Stimulated activated CD4-positive, alpha-beta T cell treated with anti-CD3 and anti-CD28 coated beads, Interleukin-15, amount 100 ng/mL, for 24 hours (primary cell): ENCODE results near the gene NUDT16L1.

Experiments
- DNase-seq: peaks from one replicate; pipeline ENCODE4 v3.0.0-alpha.2; 2020

The NUDT16L1 gene

DNA sequence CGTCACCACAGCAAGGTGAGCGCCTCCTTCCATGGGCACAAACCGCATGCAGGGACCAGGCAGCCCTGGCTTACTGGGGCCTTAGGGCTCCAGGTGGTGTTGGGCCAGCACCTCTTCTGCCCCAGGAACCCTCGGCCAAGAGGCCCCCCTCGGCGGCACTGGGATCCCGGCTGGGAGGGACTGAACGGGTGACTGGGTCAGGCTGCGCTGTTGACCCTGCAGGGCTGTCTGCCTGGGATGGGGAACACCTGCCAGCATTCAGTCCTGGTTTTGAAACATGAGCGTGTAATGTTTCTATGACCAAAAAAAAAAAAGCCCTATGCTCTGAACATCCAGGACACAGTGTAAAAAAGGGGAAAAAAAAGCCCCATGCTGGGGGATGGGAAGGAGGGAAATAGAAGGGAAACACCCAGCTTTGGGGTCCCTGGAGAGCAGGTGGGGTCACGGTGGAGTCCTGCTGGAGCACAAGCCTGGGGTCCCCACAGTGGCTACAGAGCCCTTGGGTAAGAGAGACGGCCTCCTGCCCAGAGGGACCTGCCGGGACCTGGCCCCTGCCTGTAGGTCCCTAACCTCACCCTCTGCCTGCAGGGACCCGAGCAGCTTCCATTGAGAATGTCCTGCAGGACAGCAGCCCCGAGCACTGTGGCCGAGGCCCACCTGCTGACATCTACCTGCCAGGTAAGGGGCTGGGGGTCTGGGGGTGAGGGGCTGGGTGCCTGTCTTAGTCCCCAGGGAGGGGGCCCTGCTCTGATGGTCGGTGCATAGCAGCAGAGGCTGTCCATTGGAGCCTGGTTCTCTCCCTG, 9.9 kb upstream of the NUDT16L1 start:
- no peak for DNase-seq

DNA sequence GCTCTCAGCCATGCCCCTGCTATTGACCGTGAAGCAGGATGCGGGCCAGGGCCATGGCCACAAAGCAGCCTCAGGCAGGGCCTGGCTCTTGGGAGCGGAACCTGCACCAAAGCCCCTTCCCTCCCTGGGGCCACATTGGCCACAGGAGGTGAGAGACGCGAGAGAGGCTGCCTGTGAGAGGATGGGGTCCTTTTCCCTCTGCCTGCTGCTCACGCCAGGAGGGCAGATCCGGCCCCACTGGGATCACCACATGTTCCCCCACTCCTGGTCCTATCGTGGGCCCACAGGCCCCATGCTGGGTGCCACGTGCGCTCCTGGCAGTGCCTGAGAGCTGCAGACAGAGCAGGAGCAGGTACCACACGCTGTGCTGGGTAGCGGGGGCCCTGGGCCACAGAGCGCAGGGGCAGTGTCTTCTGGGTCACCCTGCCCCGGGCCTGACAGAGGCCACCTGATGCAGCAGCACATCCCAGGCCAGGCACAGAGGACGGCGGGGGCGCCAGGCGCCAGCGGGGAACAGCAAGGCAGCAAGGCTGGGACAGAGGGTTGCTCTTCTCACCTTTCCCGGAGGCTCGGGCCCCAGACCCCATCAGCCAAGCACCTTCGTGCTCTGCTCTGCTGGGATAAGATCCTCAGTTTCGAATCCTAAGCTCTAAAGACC, 9.2 kb upstream of the NUDT16L1 start:
- no peak for DNase-seq

DNA sequence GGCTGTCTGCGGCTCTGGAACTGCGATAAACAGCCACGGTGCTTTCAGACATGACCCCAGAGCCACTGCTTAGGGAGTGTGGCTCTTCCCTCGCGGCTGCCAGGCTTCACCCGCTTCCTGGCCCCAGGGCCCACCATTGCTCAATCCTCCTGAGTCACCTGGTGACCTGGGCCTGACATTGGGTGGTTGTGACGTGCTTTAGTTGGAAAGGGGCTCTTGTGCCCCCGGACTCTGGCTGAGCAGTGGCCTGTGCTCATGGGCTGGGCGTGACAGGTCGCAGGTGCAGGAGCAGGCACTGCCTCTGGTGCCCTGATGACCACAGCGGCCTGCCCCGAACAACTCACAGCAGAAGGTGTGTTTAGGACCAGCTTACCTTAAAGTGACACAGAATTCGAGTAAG, 8.6 kb upstream of the NUDT16L1 start:
- DNase-seq: no peak

DNA sequence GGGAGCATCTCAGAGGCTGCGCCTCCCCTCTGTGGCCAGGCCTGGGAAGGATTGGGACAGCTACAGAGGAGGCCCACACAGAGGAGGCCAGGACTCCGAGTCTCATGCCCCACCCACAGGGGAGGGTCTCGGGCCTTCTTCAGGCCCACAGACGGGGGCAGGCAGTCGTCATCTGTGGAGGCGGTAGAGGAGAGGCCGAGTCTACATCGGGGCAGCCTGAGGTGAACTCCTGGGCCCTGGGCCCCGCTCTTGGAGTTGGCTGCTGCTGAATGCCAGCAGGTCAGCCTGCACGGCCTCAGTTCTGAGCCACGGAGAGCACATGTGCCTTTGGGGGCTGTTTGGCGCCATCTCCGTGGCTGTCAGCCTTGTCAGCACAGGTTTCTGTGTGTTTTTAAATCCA, 8.1 kb upstream of the NUDT16L1 start:
- no peak for DNase-seq

DNA sequence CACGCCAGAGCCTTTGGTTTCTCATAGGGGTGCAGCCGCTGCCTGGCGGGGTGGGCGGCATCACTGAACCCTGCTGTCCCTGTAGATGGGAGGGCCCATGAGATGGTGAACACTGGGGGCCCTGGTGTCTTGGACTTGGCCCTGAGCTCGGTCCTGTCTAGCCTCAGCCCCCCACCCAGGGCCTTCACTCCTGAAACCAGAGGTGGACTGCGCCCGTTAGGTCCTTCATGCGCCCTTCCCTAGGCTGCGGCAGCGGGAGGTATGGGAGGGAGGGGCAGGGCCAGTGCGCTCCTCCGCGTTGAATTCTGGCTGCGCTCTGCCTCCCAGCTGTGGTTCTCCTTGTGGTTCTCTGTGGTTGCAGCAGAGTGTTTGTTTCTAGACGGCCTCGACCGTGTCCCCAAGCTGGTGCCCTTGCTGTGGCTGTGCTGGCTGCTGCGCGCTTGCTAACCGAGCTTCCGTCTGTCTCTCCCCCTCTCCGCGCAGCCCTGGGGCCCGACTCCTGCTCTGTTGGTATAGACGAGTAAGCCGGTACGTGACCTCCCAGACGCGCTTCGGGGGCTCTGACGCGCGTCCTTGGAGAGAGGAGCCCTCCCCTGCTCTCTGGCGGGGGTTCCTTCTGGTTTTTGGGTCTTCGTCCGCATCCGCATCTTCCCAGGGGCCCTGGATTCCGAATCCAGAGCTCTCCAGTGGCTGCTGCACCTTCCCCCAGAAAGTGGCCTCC, 7.4 kb upstream of the NUDT16L1 start:
- DNase-seq: no peak

DNA sequence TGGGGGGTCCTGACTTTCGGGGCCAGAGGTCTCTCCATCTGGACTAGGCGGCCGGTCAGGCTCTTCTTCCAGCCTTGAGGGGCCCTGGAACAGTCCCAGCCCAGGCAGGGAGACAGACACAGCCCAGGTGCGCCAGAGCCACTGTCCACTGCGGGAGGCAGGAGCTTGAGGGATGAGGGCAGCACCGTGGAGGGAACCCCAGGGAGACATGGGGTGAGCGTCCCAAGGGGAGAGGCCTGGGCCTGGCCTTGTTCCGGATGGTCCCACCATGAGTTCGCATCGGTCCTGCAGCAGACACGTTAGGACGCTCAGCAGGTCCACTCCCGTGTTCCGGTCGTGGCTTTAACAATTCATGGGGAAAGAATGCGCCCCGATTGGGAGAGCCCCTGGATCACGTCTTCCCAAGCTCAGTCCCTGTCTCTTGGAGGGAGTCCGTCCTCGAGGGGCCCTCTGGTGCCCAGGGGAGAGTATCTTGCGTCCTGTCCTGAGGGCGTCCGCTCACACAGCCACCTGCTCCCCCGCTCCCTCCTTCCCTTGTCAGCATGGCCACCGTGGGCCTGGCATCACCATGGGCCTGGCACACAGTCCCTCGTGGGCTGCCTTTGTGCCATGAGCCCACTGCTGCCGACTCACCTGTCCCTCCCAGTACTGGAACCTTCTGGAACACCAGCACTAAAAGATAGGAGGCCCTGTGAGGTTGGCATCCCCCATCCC, 6.7 kb upstream of the NUDT16L1 start:
- DNase-seq: no peak

DNA sequence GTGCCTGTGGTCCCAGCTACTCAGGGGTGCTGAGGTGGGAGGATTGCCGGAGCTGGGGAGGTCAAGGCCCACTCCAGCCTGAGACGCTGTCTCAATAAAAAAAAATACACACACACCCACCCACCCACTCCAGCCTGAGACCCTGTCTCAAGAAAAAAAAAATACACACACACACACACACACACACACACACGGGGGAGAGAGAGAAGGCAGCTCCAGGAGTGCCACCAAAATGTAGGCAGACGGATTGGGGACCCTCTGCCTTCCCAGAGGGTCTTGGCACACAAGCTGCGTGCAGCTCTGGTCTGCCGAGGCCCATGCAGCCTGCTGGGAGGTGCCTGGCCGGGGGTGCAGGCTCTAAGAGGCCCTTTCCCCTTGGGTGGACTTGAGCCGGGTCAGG, 5.9 kb upstream of the NUDT16L1 start:
- DNase-seq: no peak

DNA sequence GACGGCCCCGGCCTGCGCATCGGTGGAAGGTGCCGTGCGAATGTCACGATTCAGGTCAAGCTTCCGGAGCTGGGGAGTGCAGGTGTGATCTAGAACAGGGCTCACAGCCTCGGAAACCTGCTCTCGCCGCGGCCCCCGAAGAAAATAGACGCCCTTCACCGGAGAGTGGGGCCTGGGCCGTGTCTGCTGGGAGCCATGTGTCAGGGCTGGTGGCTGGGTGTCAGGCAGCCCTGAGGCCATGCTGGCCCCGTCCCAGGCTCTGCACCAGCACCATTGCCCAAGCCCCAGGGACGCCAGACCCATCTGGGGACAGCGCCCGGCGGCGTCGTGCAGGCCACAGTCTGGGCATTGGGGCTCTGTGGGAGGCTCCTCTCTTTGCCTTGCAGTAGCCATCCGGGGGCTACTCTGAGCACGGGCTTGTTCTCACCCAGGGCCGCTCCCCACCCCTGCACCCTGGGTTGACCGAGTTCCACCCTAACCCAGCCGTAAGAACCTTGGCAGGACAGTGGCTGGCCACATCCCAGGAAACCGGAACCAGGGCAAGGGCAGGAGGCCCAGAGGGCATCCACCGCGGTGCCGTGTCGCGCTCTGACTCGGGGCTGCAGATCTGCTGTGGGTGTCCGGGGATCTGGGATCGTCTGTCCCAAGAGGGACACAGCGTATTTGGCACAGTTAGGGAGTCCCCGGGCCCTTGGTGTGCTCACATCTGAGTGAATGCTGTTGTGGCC, 5.3 kb upstream of the NUDT16L1 start:
- DNase-seq: no peak

DNA sequence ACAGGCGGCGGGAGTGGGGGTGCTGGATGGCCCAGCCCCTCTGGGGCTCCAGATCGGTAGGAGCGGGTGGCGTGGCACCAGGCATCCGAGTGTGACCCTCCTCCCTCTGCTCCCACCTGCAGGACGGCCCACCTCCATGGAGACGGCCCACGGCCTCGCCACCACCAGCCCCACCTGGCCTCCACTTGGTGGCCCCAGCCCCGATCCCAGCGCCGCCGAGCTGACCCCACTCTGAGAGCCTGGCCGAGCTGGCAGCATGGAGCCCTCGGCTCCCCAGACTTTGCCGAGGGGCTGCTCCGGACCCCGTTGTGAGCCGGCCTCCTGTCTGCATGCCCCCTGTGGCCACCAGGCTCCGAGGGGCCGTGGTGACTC, 4.7 kb upstream of the NUDT16L1 start:
- no peak for DNase-seq

DNA sequence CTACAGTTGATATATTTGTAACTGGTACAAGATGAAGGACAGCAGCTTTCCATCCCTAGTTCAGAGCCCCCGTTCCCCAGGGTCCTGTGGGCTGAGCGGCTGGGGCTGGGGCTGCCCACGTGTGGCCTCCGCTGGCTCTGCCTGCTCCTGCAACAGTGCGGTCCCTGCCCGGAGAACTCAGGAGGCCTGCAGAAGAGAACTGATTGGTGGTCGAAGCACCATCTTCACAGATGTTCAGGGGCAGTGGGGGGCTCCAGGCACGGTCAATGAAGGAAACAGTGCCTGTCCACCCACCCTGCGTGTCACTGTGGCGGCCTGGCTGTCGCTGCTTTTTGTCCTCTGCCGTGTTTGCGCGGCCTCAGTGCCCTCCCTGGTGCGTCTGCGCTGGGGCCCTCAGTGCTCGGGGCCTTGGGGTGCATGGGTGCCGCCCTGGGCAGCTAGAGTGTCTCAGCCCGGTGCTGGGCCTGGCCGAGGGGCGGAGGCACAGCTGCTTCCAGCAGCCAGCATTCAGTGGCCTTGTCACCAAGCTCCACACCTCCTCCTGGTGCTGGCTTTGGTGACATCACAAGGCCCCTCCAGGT, 4.2 kb upstream of the NUDT16L1 start:
- DNase-seq: no peak

DNA sequence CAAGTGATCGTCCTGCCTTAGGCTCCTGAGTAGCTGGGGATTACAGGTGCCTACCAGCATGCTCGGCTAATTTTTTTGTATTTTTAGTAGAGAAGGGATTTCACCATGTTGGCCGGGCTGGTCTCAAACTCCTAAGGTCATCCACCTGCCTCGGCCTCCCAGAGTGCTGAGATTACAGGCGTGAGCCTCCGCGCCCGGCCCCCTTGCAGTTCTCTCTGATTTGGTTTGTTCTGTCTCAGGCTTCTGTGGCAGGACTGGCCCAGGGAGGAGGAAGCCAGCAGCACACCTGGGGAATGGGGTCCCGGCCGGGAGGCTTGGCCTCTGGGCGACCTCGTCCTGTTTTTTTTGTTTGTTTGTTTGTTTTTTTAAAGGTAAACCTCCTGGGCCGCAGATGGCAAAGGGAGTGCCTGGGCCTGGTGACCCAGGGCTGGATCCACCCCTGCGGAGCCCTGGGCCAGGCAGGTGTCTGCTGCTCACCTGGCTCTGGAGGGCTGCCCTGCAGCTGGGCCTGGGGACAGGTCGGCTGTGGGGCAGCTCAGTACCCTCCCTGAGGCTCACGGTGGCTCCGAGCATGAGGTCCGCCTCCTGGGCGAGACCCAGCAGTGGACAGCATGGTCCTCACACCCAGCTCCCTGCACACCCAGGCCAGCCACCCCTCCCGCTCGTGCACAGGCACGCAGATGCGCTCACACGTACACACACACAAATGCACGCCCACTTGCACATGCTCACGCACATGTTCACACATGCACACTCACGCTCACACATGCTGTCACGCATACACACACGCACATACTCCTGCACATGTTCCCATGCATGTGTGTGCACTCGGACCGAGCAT, 3.3 kb upstream of the NUDT16L1 start:
- no peak for DNase-seq

DNA sequence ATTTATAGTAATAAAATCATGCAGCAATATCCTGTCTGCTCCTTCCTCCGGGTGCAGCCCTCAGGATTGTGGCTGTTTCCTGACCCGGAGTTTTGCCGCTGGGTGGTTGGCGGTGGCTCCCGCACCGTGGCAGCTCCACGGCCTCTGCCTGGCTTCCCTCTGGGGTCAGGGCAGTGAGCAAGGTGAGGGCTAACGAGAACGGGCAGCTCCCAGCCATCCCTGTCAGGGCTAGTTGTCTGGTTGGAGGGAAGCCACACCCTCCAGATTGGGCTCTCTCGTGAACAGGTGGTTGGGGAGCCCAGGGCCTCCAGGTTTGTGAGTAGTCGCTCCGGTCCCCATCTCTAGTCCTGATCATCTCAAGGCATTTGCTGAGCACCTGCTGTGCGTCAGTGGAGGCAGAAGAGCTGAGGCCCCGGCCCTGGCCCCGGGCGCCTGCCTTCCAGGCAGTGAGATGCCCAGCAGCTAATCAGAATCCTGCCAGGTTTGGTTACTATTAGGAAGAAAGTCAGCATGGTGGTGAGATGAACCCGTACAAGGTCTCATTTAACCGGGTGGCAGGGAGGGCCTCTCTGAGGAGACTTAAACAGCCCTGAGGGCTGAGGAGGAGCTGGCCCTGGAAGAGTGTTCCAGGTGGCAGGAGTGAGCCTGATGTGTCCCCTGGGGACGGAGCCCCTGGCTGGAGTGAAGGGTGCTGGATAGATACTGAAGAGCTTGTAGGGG, 2.3 kb upstream of the NUDT16L1 start:
- DNase-seq: no peak

DNA sequence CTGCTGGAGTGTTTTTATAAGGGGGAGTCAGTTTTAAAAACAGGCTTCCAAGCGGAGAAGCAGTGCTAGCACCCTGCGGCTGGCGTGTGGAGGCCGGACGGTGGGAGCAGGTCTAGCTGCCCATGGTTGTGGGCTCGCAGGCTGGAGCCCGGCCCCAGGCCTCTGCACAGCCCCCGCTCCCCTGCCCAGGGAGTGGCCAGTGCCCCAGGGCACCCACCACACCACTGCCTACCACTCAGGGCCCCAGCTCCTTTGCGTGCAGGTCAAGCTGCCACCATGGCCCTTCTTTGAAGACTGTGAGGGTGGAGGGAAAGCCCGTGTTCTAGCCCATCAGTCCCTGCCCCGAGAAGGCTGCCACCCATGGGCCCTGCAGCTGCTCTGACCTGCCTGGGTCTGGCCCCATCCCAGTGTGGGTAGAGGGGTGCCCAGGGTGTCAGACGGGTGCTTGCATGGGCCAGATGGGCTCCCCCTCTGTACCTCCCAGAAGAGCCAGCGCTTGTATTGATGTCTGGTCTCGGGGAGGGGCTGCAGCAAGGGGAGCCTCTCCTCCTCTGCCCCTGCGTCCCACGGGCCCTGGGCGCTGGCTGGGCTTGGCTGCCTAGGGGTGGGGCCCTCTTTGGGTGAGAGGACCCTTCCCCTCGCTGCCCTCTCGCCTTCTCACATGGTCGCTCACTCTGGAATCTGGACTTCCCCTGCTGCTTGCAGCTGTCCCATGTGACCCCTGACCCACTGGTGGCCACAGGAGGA, 1.5 kb upstream of the NUDT16L1 start:
- DNase-seq: no peak

DNA sequence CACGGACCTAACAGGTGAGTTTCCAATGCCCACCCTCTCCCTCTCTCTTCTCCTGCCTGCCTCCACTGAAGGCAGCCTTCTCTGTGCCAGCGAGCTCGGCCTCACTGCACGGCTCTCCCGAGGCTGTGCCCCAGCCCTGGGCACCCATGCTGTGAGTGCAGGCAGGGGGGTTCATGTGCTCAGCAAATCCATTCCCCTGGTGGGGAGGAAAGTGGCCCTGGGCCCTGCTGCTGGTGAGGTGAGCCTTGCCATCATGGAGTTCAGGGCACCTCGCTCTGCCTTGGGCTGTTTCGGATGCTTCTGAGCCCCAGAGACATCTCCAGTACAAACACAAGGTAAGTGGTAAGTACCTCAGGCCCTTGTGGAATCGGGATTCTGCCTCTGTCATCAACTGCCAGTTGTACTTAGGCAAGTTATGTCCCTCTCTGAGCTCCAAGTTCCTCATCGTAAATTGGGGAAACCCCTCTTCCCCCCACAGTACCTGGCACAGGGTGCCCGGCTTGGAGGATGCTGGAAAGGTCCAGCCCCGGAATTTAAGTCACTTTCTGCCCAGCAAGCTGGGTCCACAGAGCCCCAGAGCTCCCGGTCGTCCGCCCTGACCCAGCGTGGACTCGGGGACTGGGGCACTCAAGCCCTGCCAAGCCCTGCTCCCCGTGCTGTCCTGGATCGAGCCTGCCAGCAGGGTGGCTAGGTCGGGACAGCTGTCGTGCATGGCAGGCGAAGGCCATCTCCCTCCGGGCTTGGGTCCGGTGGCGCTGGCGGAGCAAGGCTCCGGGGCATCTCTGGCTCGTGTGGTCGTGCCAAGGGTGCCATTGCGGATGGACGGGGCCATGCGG, 684 bp upstream of the NUDT16L1 start:
- no peak for DNase-seq

DNA sequence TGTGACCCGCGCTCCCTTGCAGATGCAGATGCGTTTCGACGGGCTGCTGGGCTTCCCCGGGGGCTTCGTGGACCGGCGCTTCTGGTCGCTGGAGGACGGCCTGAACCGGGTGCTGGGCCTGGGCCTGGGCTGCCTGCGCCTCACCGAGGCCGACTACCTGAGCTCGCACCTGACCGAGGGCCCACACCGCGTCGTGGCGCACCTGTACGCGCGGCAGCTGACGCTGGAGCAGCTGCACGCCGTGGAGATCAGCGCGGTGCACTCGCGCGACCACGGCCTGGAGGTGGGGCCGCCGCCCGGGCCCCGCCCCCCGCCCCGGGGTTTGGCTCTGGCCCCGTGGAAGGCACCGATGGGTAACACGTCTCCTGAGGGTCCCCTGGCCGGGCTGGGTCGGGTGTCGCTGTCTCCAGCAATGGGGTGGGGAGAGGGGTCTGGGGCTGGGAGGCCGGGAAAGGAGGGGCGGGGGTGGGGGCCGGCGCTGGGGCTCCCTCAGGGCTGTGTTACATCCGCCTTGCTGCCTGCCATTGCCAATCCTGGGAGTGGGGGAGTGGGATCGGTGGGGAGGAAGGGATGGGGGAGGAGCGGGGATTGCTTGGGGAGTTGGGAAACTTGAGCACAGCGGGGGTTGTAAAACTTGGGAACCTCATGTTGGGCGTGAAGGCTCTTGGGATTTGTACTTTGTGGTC, 737 bp downstream of the NUDT16L1 start:
- peak; percentile 58 for DNase-seq

DNA sequence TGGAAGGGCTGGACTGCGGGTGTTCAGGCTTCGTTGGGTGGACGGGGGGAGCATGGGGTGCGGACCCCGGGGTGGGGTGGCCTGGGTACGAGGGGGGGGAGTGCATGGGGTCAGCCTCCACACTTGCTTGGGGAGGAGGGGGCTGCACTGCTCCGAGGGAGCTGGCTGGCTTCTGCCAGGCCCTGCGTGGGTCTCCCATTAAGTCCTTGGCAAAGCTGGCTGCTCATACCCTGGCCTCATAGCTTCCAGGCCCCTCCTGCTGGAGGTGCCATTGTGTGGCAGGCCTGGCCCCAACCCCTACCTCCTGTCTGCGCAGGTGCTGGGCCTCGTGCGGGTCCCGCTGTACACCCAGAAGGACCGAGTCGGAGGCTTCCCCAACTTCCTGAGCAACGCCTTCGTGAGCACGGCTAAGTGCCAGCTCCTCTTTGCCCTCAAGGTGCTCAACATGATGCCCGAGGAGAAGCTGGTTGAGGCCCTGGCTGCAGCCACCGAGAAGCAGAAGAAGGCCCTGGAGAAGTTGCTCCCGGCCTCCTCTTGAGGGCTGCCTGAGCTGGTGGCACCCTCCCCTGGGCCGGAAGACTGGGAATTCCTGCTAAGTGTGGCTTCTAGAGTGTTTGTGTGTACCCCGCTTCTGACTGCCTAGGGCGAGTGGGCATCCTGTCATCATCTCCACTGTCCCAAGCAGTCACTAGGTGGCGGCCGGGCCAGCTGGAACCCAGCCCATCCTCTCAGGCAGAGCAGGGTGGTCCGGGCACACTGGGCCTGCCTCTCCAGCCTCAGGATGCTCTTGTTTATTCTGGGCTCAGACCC, 1.5 kb downstream of the NUDT16L1 start:
- DNase-seq: no peak

DNA sequence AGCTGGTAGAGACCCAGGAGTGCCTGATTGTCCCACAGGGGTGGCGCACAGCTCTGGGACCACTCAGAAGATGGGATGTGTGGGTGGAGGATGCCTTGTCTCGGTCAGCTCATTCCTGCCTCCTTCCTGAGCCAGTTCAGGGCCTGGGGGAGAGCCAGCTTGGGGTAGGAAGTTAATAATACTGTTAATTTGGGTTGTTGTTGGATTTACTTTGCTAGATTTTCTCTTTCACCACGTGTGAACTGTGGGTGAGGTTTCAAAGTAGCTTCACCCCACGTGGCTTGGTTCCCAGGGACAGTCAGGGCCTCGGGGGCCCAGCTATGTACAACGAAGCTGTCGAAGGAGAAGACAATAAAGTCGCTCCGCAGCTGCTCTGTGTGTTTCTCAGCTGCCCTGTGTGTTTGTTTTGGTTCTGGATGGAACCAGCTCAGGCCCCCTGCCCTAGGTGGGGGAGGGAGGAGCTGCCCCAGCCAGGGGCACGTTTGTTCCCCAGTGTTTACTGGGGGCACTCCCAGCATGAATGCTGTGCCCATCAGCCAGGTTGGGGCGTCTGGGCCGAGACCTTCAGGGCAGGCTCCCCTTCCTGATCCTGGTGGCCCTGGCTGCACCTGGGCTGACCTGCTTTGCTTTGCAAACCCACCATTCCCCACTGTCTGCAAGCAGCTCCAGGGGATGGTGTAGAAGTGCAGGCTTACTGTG, 2.3 kb downstream of the NUDT16L1 start:
- no peak for DNase-seq
